ENCODE data around the gene MTUS2.

DNA sequence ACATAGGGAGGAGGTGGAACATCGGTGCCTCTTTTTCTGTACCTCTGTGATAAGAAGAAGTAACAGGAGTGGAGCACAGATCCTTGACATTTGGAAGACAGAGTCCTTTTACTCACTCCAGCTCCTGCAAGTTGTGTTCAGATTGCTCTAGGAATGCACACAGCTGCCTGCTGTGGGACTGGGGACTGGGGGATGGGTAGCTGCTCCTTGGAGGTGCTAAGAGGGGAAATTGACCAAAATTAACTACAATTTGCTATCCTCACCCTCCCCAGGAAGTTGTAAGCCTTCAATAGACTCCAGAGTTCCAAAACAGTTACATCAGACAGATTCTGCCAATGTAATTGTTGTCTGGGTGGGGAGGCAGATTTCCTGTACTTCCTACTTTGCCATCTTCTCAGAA lies 317.9 kb downstream of the MTUS2 start:
- TF ChIP-seq, protein P1, sequence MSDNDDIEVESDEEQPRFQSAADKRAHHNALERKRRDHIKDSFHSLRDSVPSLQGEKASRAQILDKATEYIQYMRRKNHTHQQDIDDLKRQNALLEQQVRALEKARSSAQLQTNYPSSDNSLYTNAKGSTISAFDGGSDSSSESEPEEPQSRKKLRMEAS (IDR thresholded peaks at IDR 0.05; ENCODE audit: low read depth, low read length): no peak
- TF ChIP-seq FOXM1 (IDR thresholded peaks at IDR 0.05; ENCODE audit: low read depth, low read length): no peak
- TF ChIP-seq, protein P2, sequence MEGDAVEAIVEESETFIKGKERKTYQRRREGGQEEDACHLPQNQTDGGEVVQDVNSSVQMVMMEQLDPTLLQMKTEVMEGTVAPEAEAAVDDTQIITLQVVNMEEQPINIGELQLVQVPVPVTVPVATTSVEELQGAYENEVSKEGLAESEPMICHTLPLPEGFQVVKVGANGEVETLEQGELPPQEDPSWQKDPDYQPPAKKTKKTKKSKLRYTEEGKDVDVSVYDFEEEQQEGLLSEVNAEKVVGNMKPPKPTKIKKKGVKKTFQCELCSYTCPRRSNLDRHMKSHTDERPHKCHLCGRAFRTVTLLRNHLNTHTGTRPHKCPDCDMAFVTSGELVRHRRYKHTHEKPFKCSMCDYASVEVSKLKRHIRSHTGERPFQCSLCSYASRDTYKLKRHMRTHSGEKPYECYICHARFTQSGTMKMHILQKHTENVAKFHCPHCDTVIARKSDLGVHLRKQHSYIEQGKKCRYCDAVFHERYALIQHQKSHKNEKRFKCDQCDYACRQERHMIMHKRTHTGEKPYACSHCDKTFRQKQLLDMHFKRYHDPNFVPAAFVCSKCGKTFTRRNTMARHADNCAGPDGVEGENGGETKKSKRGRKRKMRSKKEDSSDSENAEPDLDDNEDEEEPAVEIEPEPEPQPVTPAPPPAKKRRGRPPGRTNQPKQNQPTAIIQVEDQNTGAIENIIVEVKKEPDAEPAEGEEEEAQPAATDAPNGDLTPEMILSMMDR (IDR thresholded peaks at IDR 0.05 in 2 of 3, conservative IDR thresholded peaks at IDR 0.05 in 1 of 3; ENCODE audit: control insufficient read depth in 2 of 3, extremely low read depth in 1 of 3, insufficient read depth in 1 of 3, low read depth in 3 of 3, low read length in 3 of 3): no peak
- no peak for TF ChIP-seq TCF12 (IDR thresholded peaks at IDR 0.05; ENCODE audit: low read depth, low read length)
- TF ChIP-seq BCL11A (IDR thresholded peaks at IDR 0.05; ENCODE audit: low read depth, low read length): no peak
- TF ChIP-seq SPI1 (IDR thresholded peaks at IDR 0.05; ENCODE audit: borderline replicate concordance, insufficient read depth, low read depth, low read length): no peak
- TF ChIP-seq BACH1 (IDR thresholded peaks at IDR 0.05; ENCODE audit: borderline replicate concordance): no peak
- TF ChIP-seq CREB1 (IDR thresholded peaks at IDR 0.05; ENCODE audit: low read depth): no peak
- no peak for TF ChIP-seq POLR2A (IDR thresholded peaks at IDR 0.05; ENCODE audit: low read depth, low read length)
- no peak for TF ChIP-seq GABPA (IDR thresholded peaks at IDR 0.05; ENCODE audit: low read depth)
- TF ChIP-seq POLR2AphosphoS5 (IDR thresholded peaks at IDR 0.05; ENCODE audit: low read length): no peak
- TF ChIP-seq, protein P3, sequence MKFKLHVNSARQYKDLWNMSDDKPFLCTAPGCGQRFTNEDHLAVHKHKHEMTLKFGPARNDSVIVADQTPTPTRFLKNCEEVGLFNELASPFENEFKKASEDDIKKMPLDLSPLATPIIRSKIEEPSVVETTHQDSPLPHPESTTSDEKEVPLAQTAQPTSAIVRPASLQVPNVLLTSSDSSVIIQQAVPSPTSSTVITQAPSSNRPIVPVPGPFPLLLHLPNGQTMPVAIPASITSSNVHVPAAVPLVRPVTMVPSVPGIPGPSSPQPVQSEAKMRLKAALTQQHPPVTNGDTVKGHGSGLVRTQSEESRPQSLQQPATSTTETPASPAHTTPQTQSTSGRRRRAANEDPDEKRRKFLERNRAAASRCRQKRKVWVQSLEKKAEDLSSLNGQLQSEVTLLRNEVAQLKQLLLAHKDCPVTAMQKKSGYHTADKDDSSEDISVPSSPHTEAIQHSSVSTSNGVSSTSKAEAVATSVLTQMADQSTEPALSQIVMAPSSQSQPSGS (IDR thresholded peaks at IDR 0.05; ENCODE audit: low read length): no peak
- TF ChIP-seq, protein P4, sequence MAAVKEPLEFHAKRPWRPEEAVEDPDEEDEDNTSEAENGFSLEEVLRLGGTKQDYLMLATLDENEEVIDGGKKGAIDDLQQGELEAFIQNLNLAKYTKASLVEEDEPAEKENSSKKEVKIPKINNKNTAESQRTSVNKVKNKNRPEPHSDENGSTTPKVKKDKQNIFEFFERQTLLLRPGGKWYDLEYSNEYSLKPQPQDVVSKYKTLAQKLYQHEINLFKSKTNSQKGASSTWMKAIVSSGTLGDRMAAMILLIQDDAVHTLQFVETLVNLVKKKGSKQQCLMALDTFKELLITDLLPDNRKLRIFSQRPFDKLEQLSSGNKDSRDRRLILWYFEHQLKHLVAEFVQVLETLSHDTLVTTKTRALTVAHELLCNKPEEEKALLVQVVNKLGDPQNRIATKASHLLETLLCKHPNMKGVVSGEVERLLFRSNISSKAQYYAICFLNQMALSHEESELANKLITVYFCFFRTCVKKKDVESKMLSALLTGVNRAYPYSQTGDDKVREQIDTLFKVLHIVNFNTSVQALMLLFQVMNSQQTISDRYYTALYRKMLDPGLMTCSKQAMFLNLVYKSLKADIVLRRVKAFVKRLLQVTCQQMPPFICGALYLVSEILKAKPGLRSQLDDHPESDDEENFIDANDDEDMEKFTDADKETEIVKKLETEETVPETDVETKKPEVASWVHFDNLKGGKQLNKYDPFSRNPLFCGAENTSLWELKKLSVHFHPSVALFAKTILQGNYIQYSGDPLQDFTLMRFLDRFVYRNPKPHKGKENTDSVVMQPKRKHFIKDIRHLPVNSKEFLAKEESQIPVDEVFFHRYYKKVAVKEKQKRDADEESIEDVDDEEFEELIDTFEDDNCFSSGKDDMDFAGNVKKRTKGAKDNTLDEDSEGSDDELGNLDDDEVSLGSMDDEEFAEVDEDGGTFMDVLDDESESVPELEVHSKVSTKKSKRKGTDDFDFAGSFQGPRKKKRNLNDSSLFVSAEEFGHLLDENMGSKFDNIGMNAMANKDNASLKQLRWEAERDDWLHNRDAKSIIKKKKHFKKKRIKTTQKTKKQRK (IDR thresholded peaks at IDR 0.05; ENCODE audit: low read depth, low read length): no peak
- TF ChIP-seq ZBED1 (IDR thresholded peaks at IDR 0.05; ENCODE audit: borderline replicate concordance): no peak
